Progenitor cell of endocrine pancreas (in vitro differentiated cells): ENCODE data around the gene AURKA. TPM values are rescaled to one million over a fixed set of nuclear protein-coding genes. Genes with fewer than 3 reads are reported as not detected.
A peak's percentile ranks its signal among the peaks of the same experiment; 100 is the strongest.

Experiments used
- DNase-seq: peaks from one replicate; pipeline ENCODE4 v3.0.0; 2021; ENCODE audit warnings: low spot score; ENCODE audit not compliant: unreplicated experiment
- H3K27ac Mint-ChIP-seq: 2 replicates; pipeline ENCODE4 v1.8.0; 2021; ENCODE audit warnings: mild to moderate bottlenecking, moderate library complexity, mixed read lengths
- H3K27me3 Mint-ChIP-seq: 2 replicates; pipeline ENCODE4 v1.8.0; 2021; ENCODE audit warnings: mixed read lengths
- H3K36me3 Mint-ChIP-seq: 2 replicates; pipeline ENCODE4 v1.8.0; 2022; ENCODE audit warnings: mixed read lengths; ENCODE audit not compliant: insufficient read depth
- H3K4me1 Mint-ChIP-seq: 2 replicates; pipeline ENCODE4 v1.8.0; 2021; ENCODE audit warnings: low read depth, mixed read lengths
- H3K4me3 Mint-ChIP-seq: 2 replicates; pipeline ENCODE4 v1.8.0; 2021; ENCODE audit warnings: low read depth, mild to moderate bottlenecking, moderate library complexity, mixed read lengths
- H3K9me3 Mint-ChIP-seq: 2 replicates; pipeline ENCODE4 v1.8.0; 2021; ENCODE audit warnings: low read depth, mixed read lengths
- CTCF ChIP-seq: fragments of 200-600 bp; sonication (generic); IDR thresholded peaks from one replicate; pipeline ENCODE4 v1.5.0; 2021; ENCODE audit warnings: antibody characterized with exemption, mild to moderate bottlenecking; ENCODE audit not compliant: unreplicated experiment
- total RNA-seq: library from RNA; stranded (reverse); gene quantifications from 2 replicates; pipeline ENCODE4 v1.2.1, GENCODE V29; 2021

The AURKA gene
- total RNA-seq, 1 donor from 2014 or later, result 26.1 TPM

GRCh38 chr20:56352345-56353055 lies 39.5 kb downstream of the AURKA start:
- Mint-ChIP-seq H3K36me3 (no peaks in the 10 kb centered on the region), H3K4me3 (no peak overlapping the region), H3K4me1 (peaks cover 14% of the 10 kb centered on the region), H3K27me3 (peaks cover 8% of the 10 kb centered on the region), H3K27ac (no peak overlapping the region), H3K9me3 (no peaks in the 10 kb centered on the region)
- DNase-seq, result no peak
- TF ChIP-seq CTCF, result no peak

GRCh38 chr20:56350842-56351241 lies 41.2 kb downstream of the AURKA start:
- H3K27me3 Mint-ChIP-seq, result peaks cover 11% of the 10 kb centered on the region
- DNase-seq, result no peak
- TF ChIP-seq CTCF, result no peak
- H3K4me1 Mint-ChIP-seq, result peaks cover 14% of the 10 kb centered on the region
- no peak overlapping the region for H3K4me3 Mint-ChIP-seq
- H3K27ac Mint-ChIP-seq, result no peak overlapping the region
- H3K36me3 Mint-ChIP-seq, result no peaks in the 10 kb centered on the region
- no peaks in the 10 kb centered on the region for H3K9me3 Mint-ChIP-seq

- no peaks in the 10 kb centered on the region for H3K36me3 Mint-ChIP-seq
- H3K4me1 Mint-ChIP-seq, result peaks cover 14% of the 10 kb centered on the region
- peaks cover 32% of the 10 kb centered on the region for H3K27me3 Mint-ChIP-seq
- H3K4me3 Mint-ChIP-seq, result no peak overlapping the region
- H3K27ac Mint-ChIP-seq, result no peak overlapping the region
- no peaks in the 10 kb centered on the region for H3K9me3 Mint-ChIP-seq
- DNase-seq, result no peak
- TF ChIP-seq CTCF, result no peak
Measured at GRCh38 chr20:56348746-56349145, 43.3 kb downstream of the AURKA start.

GRCh38 chr20:56348305-56348693 lies 43.7 kb downstream of the AURKA start:
- Mint-ChIP-seq H3K9me3 (no peaks in the 10 kb centered on the region), H3K27ac (peak overlapping the region; percentile 34)

GRCh38 chr20:56347628-56348304 lies 44.2 kb downstream of the AURKA start:
- Mint-ChIP-seq H3K4me1 (peaks cover 14% of the 10 kb centered on the region), H3K27ac (peak overlapping the region; percentile 26), H3K4me3 (no peak overlapping the region), H3K27me3 (peaks cover 42% of the 10 kb centered on the region), H3K36me3 (no peaks in the 10 kb centered on the region), H3K9me3 (no peaks in the 10 kb centered on the region)
- TF ChIP-seq CTCF, result no peak
- DNase-seq, result no peak

More at GRCh38 chr20:56348305-56348693, 43.7 kb downstream of the AURKA start:
- Mint-ChIP-seq H3K36me3 (no peaks in the 10 kb centered on the region), H3K4me1 (peaks cover 14% of the 10 kb centered on the region), H3K4me3 (peak overlapping the region; percentile 1), H3K27me3 (peaks cover 37% of the 10 kb centered on the region)
- no peak for TF ChIP-seq CTCF
- DNase-seq, result no peak
